ENCODE measurements around the gene RGS19.

Gene RGS19

DNA sequence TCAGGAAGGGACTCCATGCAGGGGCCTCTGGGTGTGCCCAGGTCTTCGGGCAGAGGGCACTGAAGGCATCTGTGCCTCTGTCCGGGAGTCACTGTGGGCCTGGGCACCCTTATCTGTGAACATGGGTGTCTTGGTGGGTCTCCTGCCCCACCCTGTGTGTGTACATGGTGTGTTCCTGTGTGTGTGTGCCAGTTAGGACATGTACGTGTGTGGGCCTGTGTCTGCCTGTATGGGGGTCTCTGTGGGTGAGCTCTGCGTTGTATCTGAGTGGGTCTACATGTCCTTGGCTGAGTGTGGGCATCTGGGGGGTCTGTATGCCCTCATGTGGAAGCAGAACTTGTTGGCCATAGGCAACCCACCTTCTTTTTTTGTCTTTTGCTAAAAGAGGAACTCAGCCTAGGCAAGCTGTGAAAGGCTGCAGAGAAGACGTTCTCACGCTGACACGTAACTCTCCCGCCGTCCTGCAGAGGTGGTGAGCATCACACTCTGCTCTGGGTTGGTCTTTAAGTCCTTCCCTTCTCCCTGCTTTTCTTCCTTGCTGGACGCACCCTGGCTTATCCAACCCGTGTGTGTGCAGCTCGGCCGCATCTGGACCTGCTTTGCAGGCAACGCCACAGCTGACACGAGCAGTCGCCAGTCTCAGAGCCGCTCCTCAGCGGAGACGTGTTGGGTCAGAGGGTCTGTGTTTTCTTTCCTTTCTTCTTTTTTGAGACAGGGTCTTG lies 28.6 kb upstream of the RGS19 start:
- DNase-seq = no peak

DNA sequence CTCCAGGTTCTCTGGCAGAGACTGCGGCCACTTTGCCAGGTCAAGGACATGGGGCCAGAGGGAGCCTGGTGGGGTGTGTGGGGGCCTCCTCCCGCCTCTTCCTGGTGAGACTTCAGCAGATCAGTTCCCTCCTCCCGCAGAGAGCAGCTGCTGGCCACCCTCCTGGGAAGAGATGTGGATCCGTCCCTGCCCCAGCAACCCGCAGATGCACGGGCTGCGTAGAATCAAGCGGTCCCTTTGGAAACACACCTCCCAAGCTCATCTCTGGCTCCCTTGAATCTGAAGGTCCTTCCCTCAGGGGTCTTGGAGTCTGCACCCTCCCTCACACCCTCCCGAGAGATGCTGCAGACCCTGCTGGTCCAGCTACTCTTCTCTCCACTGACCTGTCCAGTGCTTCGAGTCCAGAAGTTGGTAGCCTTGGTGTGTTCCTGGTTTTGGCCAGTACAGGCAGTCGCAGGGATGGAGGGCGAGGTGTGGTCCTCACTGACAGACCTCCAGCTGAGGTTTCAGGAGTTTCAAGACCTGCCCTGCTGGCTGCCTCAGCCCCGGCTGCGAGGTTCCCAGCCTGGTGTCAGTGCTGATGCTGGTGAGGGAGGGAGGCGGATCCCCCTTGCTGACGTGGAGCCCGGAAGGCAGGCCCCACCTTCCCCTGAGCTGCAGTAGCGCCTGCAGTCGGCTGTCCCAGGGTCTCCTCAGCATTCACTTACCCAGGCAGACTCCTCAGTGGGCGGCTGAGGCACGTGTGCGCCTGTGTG lies 27.8 kb upstream of the RGS19 start, which contains the start of gene NPBWR2:
TSS of gene NPBWR2 (minus strand) at position 585 of the 755 bp plus-strand sequence. CDS start 734 bp downstream, outside the sequence.
- DNase-seq = no peak

DNA sequence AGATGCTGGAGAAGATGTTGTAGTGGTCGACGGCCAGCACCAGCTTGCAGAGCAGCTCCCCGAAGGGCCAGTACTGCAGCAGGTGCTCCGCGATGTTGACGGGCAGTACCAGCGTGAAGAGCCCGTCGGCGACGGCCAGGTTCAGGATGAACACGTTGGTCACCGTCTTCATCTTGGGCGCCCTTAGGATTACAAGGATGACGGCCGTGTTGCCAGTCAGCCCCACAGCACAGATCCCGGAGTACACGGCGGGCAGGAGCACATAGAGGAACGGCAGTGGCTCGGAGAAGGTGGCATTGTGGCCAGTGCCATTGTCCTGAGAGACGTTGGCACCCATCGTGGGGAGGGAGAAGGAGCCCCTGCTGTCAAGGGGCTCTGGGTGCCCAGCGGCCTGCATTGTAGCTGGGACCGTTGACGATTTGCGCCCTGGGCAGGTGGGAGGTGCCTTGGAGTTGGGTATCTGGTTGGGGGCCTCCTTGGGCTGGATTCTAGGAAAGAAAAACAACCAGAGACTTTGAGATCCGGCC lies 27.2 kb upstream of the RGS19 start:
- DNase-seq = no peak

DNA sequence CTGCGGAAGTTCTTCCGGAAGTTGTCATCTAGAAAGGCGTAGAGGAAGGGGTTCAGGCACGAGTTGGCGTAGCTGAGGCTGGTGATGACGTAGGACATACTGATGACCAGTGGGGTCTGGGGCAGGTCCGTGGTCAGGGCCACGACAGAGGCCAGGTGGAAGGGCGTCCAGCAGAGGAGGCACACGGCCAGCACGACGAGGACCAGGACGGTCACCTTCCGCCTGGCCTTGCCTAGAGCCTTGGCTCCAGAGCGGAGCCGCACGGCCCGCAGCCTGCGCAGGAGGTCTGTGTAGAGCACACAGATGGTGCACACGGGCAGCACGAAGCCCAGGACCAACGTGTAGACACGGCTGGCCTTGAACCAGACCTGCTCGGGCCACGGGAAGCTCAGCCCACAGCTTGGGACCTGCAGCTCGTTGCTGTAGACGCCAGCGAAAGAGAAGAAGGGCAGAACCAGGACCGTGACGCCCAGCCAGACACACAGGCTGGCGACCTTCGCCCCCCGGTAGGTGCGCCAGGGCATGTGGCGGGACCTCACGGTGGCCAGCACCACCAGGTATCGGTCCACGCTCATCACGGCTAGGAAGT lies 26.6 kb upstream of the RGS19 start:
- no peak for DNase-seq

DNA sequence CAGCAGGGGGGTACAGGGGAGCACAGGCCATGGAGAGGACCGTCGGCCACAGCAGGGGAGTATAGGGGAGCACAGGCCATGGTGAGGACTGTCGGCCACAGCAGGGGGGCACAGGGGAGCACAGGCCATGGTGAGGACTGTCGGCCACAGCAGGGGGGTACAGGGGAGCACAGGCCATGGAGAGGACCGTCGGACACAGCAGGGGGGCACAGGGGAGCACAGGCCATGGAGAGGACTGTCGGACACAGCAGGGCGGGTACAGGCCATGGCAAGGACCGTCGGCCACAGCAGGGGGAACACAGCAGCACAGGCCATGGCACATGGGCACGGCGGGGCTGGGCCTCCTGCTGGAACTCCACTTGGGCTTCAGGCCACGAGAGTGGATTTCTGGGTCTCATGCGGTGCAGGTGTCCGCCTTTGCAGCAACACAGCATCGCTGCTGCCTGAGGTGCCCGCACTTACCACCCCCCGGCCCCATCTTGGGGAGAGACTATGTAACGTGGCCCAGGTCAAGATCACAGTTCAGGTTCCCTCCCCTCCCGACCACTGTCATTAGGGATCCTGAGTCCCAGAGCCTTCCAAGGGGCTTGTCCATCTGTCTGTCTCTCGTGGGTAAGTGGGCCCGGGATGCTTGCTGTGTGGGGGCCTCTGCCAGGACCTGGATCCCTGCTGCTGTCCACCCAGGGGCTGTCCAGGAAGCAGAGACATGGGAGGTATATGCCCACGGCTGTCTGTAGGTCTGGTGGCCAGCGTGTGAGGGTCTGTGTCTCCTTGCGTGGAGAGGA lies 25.5 kb upstream of the RGS19 start:
- no peak for DNase-seq

DNA sequence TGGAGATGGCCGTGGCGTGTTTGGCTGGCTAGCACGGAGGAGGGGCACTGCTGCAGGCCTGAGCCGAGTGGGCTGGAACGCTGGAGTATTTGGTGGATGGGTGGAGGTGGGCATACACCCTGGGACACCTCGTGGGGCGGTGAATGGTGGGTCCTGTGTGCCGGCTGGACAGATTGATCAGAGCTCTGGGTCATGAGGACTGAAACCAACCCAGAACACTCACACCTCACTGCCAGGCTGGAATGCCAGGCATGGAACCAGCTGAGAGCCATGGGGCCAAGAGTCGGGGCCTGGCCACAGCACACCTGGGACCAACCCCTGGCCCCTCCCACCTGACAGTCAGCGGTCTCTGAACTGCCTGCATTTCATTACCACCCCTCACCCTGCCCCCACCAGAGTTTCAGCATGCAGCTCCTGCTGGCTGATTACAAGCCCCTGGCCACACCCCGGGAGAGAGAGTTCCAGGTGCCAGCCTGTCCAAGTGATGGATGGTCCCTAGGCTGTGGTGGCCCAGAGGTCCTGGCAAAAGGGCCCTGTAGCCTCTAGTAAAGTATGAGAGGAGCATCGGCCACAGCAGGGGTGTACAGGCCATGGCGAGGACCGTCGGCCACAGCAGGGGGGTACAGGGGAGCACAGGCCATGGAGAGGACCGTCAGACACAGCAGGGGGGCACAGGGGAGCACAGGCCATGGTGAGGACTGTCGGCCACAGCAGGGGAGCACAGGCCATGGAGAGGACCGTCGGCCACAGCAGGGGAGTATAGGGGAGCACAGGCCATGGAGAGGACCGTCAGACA lies 24.8 kb upstream of the RGS19 start:
- DNase-seq = no peak

DNA sequence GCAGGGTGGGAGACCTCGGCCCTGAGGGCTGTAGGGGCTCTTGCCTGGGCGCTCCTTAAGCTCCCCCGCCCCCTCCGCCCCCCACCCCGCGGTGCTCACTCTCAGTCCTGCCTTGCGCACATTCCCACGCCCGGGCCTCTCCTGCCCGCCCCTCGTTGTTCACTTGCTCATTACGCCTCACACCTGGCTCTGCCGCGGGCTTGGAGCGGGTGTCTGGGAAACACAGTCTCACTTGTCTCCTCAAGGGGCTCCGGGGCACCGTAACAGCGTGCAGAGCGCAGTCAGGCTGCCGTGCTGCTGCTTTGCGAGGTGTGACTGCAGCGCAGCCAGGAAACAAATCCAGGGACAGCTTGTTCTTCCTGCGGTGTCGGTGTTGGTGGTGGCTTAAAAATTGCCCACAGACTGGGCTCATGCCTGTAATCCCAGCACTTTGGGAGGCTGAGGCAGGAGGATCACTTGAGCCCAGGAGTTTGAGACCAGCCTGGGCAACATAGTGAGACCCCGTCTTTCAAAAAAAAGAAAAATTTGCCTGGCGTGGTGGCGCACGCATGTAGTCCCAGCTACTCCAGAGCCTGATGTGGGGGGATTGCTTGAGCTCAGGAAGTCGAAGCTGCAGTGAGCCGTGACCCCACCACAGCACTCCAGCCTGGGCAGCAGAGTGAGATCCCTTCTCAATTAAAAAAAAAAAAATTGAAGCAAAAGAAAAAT lies 23.5 kb upstream of the RGS19 start:
- DNase-seq = no peak

DNA sequence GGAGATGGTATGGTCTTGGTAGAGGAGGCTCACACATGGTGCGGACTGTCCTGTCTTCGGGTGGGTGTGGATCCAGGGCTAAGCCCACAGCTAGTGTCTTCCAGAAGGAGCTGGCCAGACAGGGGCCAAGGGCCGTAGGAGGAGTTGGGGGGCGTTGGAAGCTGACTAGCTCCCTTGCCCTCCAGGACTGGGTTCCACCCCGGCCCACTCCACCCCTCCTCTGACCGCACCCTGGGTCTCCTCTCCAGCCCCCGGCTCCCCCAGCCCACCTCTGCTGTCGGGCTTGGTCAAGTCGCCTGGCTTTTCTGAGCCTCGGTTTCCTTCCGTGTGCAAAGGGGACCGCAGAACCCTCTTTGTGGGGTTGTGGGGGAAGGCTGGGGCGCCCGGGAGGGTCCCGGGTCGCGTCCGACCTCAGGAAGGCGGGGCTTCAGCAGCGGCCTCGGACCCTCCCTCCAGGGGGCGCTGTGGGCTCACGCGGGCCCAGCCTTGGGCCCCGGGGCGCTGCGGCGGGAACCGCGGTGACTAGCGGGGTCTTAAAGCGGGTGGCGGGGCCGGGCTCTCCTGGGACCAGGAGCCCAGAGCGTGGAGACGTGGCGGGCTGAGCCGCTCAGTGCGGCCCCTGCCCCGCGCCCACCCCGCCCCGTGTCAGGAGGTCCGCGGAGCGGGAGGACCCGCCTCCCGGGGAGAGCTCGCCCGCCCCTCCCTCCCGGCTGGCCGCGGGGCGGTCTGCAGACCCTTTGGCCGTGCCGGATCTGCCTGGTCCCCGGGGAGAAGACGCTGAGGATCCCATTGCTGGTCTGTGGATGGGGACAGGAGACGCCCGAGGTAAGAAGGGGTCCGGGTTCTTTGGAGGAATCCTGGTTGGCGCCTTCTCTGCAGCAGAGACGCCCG lies 22.7 kb upstream of the RGS19 start:
- peak; percentile 51 for DNase-seq

DNA sequence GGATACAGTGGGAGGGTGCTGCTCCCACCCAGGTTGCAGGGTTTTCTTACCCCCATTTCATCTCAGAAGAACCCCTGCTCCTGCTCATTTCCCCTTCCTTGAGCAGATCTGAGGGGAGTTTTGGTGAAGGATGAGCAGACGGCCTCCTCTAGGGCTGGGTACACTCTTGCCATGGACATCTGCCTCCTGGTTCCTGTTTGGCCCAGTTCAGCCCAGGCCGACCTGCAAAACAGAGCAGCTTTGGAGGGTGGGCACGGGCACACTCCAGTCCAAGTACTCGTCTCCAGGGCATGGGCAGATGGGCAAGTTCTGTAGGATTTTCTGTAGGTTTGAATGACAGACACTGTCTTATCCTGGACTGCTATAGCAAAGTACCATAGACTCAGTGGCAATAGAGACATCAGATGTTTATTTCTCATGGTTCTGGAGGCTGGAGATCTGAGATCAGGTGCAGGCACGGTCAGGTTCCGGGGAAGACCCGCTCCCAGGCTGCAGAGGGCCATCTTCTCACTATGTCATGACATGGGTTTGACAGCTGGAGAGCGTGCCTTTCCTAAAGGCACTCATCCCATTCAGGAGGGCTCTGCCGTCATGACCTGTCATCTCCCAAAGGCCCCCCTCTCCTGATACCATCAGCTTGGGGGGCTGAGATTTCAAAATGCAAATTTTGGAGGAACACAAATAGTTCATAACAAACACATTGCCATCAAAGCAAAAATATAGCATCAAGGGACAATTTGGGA lies 21.8 kb upstream of the RGS19 start:
- DNase-seq = no peak

DNA sequence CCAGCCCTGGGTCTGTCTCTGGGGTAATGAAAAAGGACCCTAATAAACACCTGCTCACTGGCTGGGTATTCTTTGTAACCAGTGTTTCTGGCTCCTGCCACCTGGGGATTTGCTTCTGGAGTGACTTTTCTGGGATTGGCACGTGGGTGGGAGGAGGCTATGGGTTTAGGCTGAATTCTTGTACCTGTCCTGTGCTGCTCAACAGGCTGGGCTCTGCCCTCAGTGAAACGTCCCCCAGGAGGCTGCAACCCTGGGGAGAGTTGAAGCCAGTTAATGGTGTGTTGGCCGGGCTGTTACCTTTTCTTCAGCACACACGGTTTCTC lies 21.2 kb upstream of the RGS19 start:
- no peak for DNase-seq

DNA sequence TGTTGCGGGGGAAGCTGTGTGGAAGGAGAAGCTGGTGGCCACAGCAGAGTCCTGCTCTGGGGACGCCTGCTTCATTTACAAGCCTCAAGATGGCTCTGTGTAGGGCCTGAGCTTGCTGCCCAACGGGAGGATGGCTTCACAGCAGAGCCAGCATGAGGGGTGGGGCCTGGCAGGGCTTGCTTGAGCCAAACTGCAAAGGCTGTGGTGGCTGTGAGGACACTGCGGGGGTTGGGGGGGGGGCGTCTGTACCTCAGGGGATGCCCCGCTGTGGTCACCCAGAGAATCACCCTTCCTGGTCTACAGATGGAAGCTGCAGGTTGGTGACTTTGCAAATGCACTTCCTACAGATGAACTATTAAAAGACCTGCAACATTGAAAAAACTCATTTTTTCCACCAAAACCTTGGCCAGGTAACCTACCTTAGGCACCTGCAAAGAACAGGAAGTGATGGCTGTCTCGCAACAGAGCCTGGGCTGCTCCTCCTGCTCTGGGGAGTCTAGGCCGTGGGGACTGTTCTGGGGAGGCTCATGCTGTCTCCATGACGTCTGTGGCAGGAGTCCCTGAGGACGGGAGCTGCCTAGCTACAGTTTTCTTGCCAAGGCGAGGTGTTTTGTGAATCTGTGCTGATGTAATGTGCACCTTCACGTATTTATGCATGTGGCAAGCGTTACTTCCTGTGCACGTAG lies 20.7 kb upstream of the RGS19 start:
- no peak for DNase-seq

DNA sequence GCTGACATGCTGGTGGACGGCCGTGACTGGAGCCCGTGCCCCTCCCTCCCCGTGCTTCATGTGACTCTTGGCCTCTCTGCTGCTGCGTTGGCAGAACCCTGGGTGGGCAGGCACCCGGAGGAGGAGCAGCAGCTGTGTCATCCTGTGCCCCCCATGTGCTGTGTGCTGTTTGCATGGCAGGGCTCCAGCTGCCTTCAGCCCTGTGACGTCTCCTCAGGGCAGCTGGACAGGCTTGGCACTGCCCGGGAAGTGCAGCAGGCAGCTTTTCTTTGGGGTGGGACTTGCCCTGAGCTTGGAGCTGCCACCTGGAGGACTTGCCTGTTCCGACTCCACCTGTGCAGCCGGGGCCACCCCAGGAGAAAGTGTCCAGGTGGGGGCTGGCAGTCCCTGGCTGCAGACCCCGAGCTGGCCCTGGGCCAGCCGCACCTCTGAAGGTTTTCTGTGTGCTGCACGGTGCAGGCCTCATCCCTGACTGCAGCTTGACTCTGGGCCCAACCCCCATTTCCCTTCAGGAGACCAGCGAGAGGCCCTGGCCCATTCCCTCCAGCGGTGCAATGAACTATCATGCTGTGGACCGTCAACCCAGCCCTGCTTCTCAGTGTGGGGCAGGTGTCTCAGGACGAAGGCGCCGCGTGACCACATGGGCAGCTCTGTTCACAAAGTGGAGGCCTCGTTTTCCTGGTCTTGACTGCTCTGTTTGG lies 19.9 kb upstream of the RGS19 start:
- DNase-seq = no peak

DNA sequence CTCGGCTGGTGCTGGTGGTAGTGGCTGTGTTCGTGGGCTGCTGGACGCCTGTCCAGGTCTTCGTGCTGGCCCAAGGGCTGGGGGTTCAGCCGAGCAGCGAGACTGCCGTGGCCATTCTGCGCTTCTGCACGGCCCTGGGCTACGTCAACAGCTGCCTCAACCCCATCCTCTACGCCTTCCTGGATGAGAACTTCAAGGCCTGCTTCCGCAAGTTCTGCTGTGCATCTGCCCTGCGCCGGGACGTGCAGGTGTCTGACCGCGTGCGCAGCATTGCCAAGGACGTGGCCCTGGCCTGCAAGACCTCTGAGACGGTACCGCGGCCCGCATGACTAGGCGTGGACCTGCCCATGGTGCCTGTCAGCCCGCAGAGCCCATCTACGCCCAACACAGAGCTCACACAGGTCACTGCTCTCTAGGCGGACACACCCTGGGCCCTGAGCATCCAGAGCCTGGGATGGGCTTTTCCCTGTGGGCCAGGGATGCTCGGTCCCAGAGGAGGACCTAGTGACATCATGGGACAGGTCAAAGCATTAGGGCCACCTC lies 19.2 kb upstream of the RGS19 start:
- no peak for DNase-seq

DNA sequence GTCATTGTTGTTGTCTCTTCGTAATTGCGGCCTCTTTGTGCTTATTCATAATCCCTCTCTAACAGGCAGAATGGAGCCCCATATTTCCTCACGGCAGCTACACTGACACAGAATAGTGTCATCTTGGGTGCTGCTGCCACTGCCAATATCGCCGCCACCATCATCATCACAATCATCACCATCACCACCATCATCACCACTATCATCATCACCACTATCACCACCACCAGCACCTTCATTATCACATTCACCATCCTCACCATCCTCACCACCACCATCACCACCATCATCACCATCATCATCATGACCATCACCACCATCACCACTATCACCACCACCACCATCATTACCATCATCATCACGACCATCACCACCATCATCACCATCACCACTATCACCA lies 17.2 kb upstream of the RGS19 start:
- no peak for DNase-seq

DNA sequence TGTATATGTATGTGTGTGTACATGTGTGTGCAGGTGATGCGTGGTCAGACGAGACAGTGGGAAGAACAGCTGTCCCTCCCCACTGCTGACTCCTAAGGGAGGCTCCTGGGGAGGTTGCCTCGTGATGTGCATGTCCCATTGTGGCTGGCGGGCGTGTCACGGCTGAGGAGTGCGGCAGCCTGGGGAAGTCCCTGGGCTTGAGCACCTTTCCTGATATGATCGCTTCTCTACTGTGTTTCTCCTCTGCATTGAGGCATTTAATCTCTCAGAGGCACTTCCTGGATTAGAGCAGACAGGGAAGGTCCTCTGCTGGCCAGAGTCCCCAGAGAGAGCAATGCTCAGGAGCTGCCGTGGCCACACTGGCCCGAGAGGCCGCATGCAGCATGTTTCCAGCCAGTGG lies 16.6 kb upstream of the RGS19 start:
- no peak for DNase-seq

DNA sequence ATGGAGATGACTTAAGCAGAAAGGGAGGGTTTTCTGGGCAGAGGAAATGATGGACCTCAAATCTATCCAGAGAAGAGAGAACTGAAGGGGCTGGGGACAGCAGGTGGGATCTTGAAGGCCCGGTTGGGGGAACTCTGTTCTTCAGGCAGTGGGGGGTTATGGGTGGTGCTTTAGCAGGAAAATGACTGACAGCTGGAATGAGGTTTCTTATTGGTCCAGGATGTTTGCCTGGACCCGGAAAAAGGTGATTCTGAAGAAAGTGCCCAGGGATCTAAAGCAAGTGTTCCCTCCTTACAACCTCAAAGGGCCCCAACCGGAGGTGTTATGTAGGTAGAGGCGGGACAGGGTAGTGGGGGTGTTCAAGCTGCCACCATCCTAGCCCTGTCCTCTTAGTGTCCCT lies 16.1 kb upstream of the RGS19 start:
- no peak for DNase-seq

DNA sequence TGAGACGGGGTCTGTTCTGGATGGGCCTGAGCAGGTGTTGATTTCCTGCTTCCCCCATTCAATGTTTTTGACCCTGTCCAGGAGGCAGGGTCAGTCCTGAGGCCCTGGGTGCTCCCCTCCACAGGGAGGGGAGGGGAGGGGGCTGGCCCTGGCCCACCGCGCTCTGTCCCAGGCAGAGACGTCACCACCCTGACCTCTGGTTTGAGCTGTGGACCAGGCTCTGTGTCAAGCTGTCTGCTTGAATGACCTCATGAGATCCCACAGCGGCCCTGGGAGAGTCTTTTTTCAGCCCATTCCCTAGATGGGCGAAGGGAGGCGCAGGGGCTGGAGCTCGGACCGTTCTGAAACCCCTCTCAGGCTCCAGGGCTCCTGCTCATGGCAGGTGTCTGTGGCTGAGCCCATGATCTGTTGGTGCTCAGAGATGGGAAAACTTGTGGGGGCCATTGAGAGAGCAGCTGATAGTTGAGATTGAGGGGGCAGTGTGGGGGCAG lies 13.7 kb upstream of the RGS19 start:
- no peak for DNase-seq

All from stimulated activated naive CD4-positive, alpha-beta T cell treated with Interleukin-2 at 50 U/mL for 16 hours (primary cell).